Activated T-helper 1 cell treated with anti-CD3 and anti-CD28 coated beads, Interleukin-2, amount 50 U/mL, for 16 hours (primary cell): ENCODE measurements around the gene VWA5B2.

Experiments
- DNase-seq, 2 donors: peaks; one replicate each; pipeline ENCODE4 v3.0.0-alpha.2; 2020; ENCODE audit warnings: low read depth in 1 of 2, low spot score in 1 of 2

VWA5B2 gene

GRCh38 chr3:184272269-184272668, 42.9 kb downstream of the VWA5B2 start:
- DNase-seq = no peak

- no peak for DNase-seq
Measured at GRCh38 chr3:184275381-184275701, 46.0 kb downstream of the VWA5B2 start.

- DNase-seq = no peak
Measured at GRCh38 chr3:184275961-184276910, 46.9 kb downstream of the VWA5B2 start, which contains the start of gene ECE2. TSS of gene ECE2 (plus strand) at chr3:184276022. CDS start at chr3:184276154, 132 bp downstream.

- no peak for DNase-seq
Measured at GRCh38 chr3:184277366-184277765, 48.0 kb downstream of the VWA5B2 start.

GRCh38 chr3:184282941-184283340, 53.6 kb downstream of the VWA5B2 start:
- no peak for DNase-seq

GRCh38 chr3:184283681-184284080, 54.3 kb downstream of the VWA5B2 start:
- no peak for DNase-seq

GRCh38 chr3:184284696-184285095, 55.3 kb downstream of the VWA5B2 start:
- DNase-seq = no peak

- peak; percentile 26 to 44 for DNase-seq
Measured at GRCh38 chr3:184289426-184289938, 60.1 kb downstream of the VWA5B2 start.

- DNase-seq = no peak
Measured at GRCh38 chr3:184290331-184290730, 60.9 kb downstream of the VWA5B2 start.

GRCh38 chr3:184291044-184291737, 61.8 kb downstream of the VWA5B2 start:
- DNase-seq = no peak
